ENCODE measurements around the gene TMEM269.

- TF ChIP-seq TAF1 (IDR thresholded peaks at IDR 0.05; ENCODE audit: borderline replicate concordance, insufficient read depth, low read length): no peak
- no peak for TF ChIP-seq POLR2AphosphoS5 (IDR thresholded peaks at IDR 0.05; ENCODE audit: low read depth, low read length)
- TF ChIP-seq REST (IDR thresholded peaks at IDR 0.05; ENCODE audit: insufficient read depth in 1 of 2, low read depth in 2 of 2, low read length in 2 of 2): no peak
- TF ChIP-seq SIN3A (IDR thresholded peaks at IDR 0.05; ENCODE audit: borderline replicate concordance, insufficient read depth, low read length): no peak
Measured at GRCh38 chr1:42742141-42742540, 42.6 kb upstream of the TMEM269 start.
